HG02870 (cell line): ENCODE measurements around the gene COLEC11.
"Not testable (repeated sequence)": the region's sequence is repeated elsewhere in the genome, so short reads cannot be mapped to it uniquely, and the experiment has no call there.

Experiments used
- ATAC-seq: cut with Tn5 transposase; IDR thresholded peaks from one replicate; pipeline ENCODE4 v1.9.1; 2021; ENCODE audit warnings: mild to moderate bottlenecking, moderate library complexity; ENCODE audit not compliant: unreplicated experiment

The COLEC11 gene

DNA sequence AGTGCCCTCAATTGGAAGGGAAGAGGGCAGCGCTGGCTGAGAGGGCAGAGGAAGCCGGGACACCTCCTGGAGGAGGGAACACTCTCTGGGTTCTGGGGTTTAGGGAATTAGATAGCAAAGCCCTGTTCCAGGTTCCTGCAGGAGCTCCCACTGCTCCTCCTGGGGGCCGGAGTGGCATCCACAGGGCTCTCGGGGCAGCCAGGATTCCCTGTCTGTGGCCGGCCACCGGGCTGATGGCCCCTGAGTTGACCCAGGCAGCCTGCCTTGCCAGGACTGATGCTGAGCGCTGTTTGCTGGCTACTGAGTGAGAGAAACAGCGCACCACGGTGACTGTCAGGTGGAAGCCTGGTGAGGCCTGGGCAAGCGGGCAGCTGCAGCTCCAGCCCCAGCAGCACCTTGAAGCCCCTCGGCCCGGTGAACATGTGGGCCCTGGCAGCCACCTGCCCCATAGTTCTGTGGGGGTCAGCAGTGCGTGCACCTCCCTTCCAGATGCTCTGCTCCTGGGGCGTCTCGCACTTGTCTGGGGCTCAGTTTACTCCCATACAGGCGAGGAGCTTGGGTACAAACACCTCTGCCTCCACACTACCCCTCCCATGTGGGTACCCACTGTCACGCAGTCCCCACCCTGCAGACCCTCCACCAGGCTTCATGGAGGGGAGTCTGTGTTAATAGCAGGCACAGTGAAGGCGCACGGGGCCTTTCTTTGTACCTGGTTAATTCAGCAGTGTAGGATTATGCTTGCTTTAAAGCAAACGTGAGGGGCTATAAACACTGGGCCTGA is 55.4 kb downstream of the COLEC11 start:
- no peak for ATAC-seq

GRCh38 chr2:3651691-3652648 is 57.1 kb downstream of the COLEC11 start:
- peak; percentile 89 for ATAC-seq

- ATAC-seq: no peak
Measured at GRCh38 chr2:3652896-3653625, 58.1 kb downstream of the COLEC11 start.

DNA sequence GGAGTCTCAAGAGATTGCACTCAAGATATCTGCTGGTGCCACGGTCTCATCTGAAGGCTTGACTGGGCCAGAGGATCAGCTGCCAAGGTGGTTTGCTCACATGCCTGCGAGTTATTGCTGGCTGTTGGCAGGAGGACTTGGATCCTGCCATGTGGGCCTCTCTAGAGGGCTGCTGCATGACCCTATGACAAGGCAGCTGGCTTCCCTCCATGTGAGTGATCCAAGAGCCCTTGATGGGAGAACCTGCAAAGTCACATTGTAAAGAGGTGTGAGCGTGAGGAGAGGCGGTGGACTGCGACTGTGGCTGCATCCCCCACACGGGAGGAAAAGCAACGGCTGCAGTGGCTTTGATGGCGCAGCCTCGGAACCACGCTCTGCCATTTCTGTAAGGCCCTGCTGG is 59.1 kb downstream of the COLEC11 start:
- ATAC-seq: no peak

- no peak for ATAC-seq
Measured at GRCh38 chr2:3654531-3655225, 59.8 kb downstream of the COLEC11 start.

- ATAC-seq: no peak
Measured at GRCh38 chr2:3655871-3656761, 61.2 kb downstream of the COLEC11 start.

DNA sequence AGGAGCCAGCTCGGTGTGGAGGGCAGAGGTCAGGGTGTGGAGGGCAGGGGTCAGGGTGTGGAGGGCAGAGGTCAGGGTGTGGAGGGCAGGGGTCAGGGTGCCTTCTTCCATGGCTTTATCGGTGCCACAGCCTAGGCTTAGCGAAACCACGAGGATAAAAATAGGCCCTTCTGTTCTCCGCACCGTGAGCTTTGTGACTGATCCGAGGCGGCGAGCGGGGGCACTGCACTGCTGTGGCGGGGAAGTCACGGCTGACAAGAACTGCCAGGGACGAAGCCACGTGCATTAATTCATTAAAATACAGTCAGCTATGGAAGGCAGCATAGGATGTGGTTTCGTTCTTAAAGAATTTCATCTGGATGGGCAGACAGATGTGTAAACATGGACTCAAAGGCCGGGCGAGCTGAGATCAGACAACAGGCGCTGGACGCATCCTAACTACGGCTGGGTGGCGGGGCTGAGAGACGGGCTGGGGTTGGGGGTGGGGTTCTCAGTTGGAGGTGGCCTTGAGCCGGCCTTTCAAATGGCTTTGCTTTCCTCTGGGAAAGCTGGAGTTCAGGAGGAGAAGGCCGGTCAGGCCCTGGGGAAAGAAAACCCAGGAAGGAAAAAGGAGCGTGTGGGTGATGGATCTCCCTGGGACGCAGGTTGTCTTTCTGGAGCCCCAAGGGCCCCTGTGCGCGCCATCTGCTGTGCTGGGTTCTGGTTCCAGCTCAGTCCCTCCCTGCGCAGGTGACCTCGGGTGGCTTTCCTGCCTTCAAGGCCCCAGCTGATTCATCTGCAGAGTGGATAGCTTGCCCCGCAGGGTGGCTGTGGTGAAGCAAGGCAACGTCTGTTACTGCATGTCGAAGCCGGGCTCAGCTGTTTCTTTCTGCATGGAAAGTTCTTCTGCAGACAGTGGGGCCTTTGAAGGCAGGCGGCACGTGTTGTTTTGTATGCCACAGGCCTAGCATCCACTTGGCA is 62.1 kb downstream of the COLEC11 start:
- no peak for ATAC-seq

DNA sequence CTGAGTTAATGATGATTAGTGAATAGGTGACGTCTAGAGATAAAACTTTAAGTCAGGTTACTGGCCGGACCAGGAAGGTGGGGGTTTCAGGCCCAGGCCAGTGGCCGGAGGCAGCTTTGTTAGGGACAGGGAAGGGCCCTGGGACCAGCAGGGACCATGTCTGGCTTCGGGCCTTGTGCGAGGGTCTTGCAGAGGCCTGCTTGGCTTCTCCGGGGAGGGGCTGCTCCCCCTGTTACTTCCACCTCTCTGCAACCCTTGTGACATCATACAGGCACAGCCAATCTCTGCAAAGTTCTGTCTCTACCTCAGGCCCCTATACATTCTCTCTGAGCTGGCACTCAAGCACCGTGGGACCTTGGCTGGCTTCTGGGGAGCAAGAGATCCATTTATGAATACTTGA is 63.0 kb downstream of the COLEC11 start, which contains the start of gene ALLC:
Gene ALLC (plus strand): TSS at position 320 of the 400 bp plus-strand sequence. CDS start 12,958 bp downstream, outside the sequence.
- ATAC-seq: no peak

DNA sequence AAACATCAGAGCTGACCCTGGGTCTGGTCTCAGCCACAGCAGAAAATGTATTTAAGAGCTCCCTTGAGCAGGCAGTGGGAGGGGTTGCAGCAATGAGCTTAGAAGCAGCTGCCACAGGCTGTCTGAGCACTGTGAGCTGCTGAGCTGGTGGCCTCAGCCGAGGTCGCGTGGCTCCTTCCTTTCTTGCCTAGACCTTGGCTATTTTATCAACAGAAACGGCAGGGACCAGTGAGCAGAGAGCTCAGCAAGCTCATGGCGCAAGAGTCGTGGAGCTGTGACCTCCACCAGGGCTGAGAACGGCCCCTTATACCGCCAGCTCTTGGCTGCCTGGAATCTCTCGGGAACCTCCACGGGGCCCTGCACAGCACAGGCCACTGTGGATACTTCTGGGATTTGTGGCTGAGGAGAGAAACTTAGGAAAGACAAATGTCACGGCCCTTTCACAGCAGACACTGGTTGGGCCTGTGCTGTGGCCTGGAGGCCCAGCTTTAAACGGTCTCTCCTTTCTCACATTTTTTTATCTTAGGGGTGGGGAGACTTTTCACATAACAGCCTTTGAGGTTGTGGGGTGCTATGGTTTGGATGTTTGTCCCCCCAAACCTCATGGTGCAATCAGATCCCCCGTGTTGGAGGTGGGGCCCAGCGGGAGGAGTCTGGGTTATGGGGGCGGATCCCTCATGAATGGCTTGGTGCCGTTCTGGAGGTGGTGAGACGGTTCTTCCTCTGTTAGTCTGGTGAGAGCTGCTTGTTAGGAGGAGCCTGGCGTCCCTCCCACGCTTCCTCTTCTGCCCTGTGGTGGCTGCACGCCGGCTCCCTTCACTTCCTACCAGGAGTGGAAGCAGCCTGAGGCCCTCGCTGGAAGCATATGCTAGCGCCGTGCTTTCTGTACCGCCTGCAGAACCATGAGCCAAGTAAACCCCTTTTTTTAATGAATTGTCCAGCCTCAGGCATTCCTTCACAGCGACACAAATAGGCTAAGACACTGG is 64.8 kb downstream of the COLEC11 start:
- no peak for ATAC-seq

GRCh38 chr2:3660640-3661039 is 65.7 kb downstream of the COLEC11 start:
- ATAC-seq: not testable (repeated sequence)

- no peak for ATAC-seq
Measured at GRCh38 chr2:3661149-3661660, 66.3 kb downstream of the COLEC11 start.

GRCh38 chr2:3662239-3662638 is 67.3 kb downstream of the COLEC11 start:
- ATAC-seq: no peak

DNA sequence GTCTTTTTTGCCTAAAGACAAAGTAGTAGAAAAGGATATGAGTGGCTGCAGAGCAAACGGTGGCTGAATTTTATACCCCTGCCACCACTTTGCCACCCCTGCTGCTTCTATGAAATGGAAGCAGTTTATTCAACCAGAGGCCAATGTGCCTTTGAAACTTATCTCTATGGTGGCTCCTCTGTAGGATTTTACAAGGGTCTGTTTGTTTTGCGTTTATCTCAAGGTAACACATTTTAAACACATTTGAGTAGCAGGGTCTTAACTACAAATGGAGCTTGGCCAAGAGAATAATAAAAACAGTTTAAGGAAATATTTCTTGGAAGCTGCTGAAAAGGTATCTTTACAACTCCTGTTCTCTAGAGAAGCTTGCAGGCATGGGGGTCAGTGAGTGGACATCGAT is 69.2 kb downstream of the COLEC11 start:
- no peak for ATAC-seq

DNA sequence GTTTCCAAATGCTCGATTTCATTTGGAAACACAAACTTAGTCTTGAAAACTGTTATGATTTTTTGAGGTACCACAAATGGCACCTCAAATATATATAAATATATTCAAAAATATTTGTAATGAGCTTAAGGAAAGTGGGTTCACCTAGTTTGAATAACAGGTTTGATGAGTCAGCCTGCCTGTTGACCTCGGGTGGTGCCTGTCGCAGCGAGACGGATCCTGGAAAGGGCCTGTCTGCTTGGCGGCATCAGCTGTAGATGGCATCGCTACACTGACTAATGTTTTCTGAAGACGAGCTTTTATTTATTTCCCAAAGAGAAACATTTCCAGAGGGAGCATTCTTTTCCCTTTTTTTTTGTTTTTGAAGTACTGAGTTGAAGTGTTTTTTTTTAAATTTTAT is 70.0 kb downstream of the COLEC11 start:
- ATAC-seq: no peak

GRCh38 chr2:3665886-3666612 is 71.1 kb downstream of the COLEC11 start:
- ATAC-seq: no peak

DNA sequence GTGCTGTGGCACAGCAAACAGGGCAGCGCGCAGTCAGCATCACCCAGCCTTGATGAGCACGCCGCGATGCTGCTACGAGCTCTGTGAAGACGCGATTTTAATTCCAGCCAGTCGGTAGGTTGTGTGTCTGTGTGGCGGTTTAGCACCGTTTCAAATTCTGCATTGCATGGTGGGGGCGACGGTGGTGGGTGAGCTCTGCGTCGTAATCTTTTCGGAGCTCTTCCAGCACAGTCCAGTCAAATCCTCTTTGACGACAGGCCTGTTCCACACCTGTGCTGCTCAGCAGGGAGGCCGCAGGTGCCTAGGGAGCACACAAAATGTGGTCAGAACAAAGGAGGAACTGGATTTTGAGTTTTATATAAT is 71.7 kb downstream of the COLEC11 start:
- no peak for ATAC-seq
